ENCODE measurements around the gene ZFPL1. TPM values are rescaled to one million over a fixed set of nuclear protein-coding genes. Genes with fewer than 3 reads are reported as not detected.

The ZFPL1 gene
- total and polyA plus RNA-seq, 10 of the 15 experiments (the other 5 are each of a cell fraction or from before 2014, with no cell fraction given): 2.2 to 37.8 (median 27.0) TPM

- Histone ChIP-seq H3K36me3 (ENCODE audit: control insufficient read depth in 2 of 2, insufficient read depth in 2 of 2, low read length in 1 of 2) (no peaks in the 10 kb centered on the region), H3K27ac (ENCODE audit: control insufficient read depth, insufficient read depth) (no peak overlapping the region), H3K4me2 (ENCODE audit: control insufficient read depth, insufficient read depth) (no peak overlapping the region), H3K9me3 (replicated peaks; ENCODE audit: control insufficient read depth, insufficient read depth, low read length) (no peaks in the 10 kb centered on the region), H4K20me1 (ENCODE audit: control insufficient read depth, insufficient read depth) (no peaks in the 10 kb centered on the region), H3K9ac (ENCODE audit: control insufficient read depth, insufficient read depth, low read length) (no peak overlapping the region), H3K4me3 (no peak overlapping the region), H3K27me3 (replicated peaks in 1 of 2; ENCODE audit: control insufficient read depth in 2 of 2, insufficient read depth in 2 of 2, low read length in 1 of 2) (no peaks in the 10 kb centered on the region), H3K79me2 (ENCODE audit: control insufficient read depth, insufficient read depth, low read length) (no peaks in the 10 kb centered on the region), H2AFZ (ENCODE audit: control insufficient read depth, low read depth, low read length) (no peak overlapping the region), H3K4me1 (ENCODE audit: control insufficient read depth, insufficient read depth, low read length) (peaks cover 20% of the 10 kb centered on the region)
- intact Hi-C loops (cut with micrococcal nuclease; ENCODE audit: unreplicated experiment) (no loop called here), in situ Hi-C loops (cut with MboI) (no loop called here)
- WGBS (ENCODE audit: insufficient coverage, insufficient replicate concordance, low lambda C conversion rate, missing lambda C conversion rate): 76% methylated on average over 3 of the region's 3 CpGs
- BruUV-seq (replicated peaks): no TSS peak
- SMC1A ChIA-PET (ENCODE audit: uncharacterized antibody, unreplicated experiment): interaction anchor here (1.1 kb wide), 1 partner anchor 9 kb away, joined by 3 read pairs; no protein-coding TSS in a partner anchor
- no peak for ATAC-seq
- RAD21 ChIA-PET (ENCODE audit: unreplicated experiment): no interaction called here
- no peak for TF ChIP-seq ZNF384 (IDR thresholded peaks at IDR 0.05; ENCODE audit: borderline replicate concordance, low read depth, low read length)
- TF ChIP-seq TCF12 (IDR thresholded peaks at IDR 0.05; ENCODE audit: low read depth, low read length): no peak
- no peak for TF ChIP-seq BCL3 (IDR thresholded peaks at IDR 0.05; ENCODE audit: borderline replicate concordance, insufficient read depth, low read depth, low read length, poor library complexity, severe bottlenecking)
- TF ChIP-seq RUNX3 (IDR thresholded peaks at IDR 0.05; ENCODE audit: low read length): no peak
- no peak for TF ChIP-seq ZNF207 (IDR thresholded peaks at IDR 0.05; ENCODE audit: borderline replicate concordance)
- no peak for TF ChIP-seq TARDBP (IDR thresholded peaks at IDR 0.05; ENCODE audit: borderline replicate concordance)
- no peak for TF ChIP-seq SMAD1 (IDR thresholded peaks at IDR 0.05; ENCODE audit: low read depth, partially characterized antibody)
- TF ChIP-seq NFYA (IDR thresholded peaks at IDR 0.05; ENCODE audit: borderline replicate concordance, low read depth, low read length): no peak
- TF ChIP-seq NR2F1 (conservative IDR thresholded peaks at IDR 0.05): no peak
- no peak for TF ChIP-seq KDM1A (IDR thresholded peaks at IDR 0.05; ENCODE audit: borderline replicate concordance)
- no peak for TF ChIP-seq HSF1 (IDR thresholded peaks at IDR 0.05; ENCODE audit: low read depth, low read length)
- CTCF ChIA-PET: no interaction called here
- no peak for FAIRE-seq
- POLR2A ChIA-PET: interaction anchor here (0.6 kb wide), 1 partner anchor 286 kb away, joined by 4 read pairs; no protein-coding TSS in a partner anchor
- no peak for DNase-seq (ENCODE audit: low read depth, low spot score)
These were observed 20.5 kb upstream of the ZFPL1 start for GRCh38 chr11:65063532-65063931.

Measured in GM12878 (cell line).